ENCODE measurements around the gene TNFRSF13B.
"Not testable (repeated sequence)": the region's sequence is repeated elsewhere in the genome, so short reads cannot be mapped to it uniquely, and the experiment has no call there.

Gene TNFRSF13B

GRCh38 chr17:16905593-16906191 lies 66.2 kb downstream of the TNFRSF13B start:
- no peak for DNase-seq

- DNase-seq, result not testable (repeated sequence)
These were observed 68.8 kb downstream of the TNFRSF13B start for GRCh38 chr17:16903070-16903469.

GRCh38 chr17:16900288-16900882 lies 71.5 kb downstream of the TNFRSF13B start:
- DNase-seq, result no peak

- DNase-seq, result not testable (repeated sequence)
These were observed 74.6 kb downstream of the TNFRSF13B start for GRCh38 chr17:16897211-16897896.

GRCh38 chr17:16896235-16896634 lies 75.7 kb downstream of the TNFRSF13B start:
- DNase-seq, result not testable (repeated sequence)

- not testable (repeated sequence) for DNase-seq
These were observed 78.4 kb downstream of the TNFRSF13B start for GRCh38 chr17:16893527-16893926.

GRCh38 chr17:16892876-16893454 lies 79.0 kb downstream of the TNFRSF13B start:
- not testable (repeated sequence) for DNase-seq

- no peak for DNase-seq
These were observed 82.8 kb downstream of the TNFRSF13B start for GRCh38 chr17:16889088-16889465.

Data from activated CD4-positive, alpha-beta T cell treated with anti-CD3 and anti-CD28 coated beads, Interleukin-2, amount 50 U/mL, for 4 hours (primary cell).